T follicular helper cell (primary cell): ENCODE data around the gene MIF4GD.

ENCODE experiments used
- DNase-seq: peaks from one replicate; pipeline ENCODE4 v3.0.0-alpha.2; 2020; ENCODE audit warnings: low read depth

MIF4GD gene

GRCh38 chr17:75232786-75233185 lies 38.2 kb downstream of the MIF4GD start:
- DNase-seq = no peak

- no peak for DNase-seq
Observed at GRCh38 chr17:75231741-75232464, 39.1 kb downstream of the MIF4GD start.

- no peak for DNase-seq
Observed at GRCh38 chr17:75231071-75231470, 40.0 kb downstream of the MIF4GD start.

DNA sequence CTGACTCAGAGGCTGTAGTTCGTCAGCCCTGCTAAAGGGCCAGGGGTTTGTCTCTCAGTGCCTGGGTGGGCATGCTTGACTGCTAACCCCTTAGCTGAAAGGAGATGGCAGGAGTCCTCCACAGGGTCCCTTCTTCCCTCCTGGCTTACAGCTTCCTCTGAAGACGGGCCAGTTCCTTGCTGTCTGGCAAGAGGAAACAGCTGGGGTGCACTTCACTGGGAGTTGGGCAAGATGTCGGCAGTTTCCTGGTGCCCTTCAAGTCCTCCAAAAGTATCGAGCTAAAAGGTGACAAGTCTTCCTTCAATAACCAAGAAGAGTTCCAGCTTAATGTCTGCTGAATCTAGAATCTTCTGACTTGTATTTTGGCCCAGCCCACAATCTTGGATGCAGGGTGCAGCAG lies 42.2 kb downstream of the MIF4GD start:
- DNase-seq = no peak

GRCh38 chr17:75228305-75228704 lies 42.7 kb downstream of the MIF4GD start:
- no peak for DNase-seq

GRCh38 chr17:75227729-75228128 lies 43.3 kb downstream of the MIF4GD start:
- no peak for DNase-seq

GRCh38 chr17:75225016-75225415 lies 46.0 kb downstream of the MIF4GD start:
- no peak for DNase-seq

GRCh38 chr17:75219815-75220214 lies 51.2 kb downstream of the MIF4GD start:
- no peak for DNase-seq

DNA sequence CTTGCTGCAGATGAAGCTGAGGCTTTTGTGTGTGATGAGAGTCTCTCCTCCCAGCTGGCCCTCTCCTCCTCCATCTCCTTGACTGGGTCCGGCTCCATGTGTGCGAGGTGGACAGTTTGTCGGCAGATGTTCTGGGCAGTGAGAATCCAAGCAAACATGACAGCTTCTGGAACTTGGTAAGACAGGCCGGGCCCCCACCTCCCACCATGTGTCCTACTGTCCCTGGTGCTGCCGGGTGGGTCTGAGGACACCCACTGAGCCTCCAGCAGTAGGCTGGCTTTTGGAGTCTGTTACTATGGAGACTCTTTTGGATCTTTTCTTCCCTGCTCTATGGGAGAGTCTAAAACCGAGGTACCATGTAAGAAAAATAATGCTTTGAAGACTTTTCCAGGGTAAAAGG lies 52.9 kb downstream of the MIF4GD start:
- DNase-seq = no peak
